CD4-positive, alpha-beta T cell treated with Interleukin-17A for 1 hour (primary cell): ENCODE data around the gene CENPO.
"Not testable (repeated sequence)": the region's sequence is repeated elsewhere in the genome, so short reads cannot be mapped to it uniquely, and the experiment has no call there.

Source experiments
- DNase-seq: peaks from one replicate; pipeline ENCODE4 v3.0.0-alpha.2; 2020

The CENPO gene

GRCh38 chr2:24824966-24825882 is 32.0 kb downstream of the CENPO start:
- DNase-seq: peak; percentile 39

GRCh38 chr2:24825883-24826772 is 32.9 kb downstream of the CENPO start:
- DNase-seq: peak; percentile 29

- DNase-seq: no peak
These were observed 33.5 kb downstream of the CENPO start for GRCh38 chr2:24826773-24827145.

GRCh38 chr2:24827321-24828237 is 34.4 kb downstream of the CENPO start:
- peak; percentile 82 for DNase-seq

GRCh38 chr2:24828238-24828996 is 35.2 kb downstream of the CENPO start:
- DNase-seq: no peak

GRCh38 chr2:24830351-24830750 is 37.1 kb downstream of the CENPO start:
- DNase-seq: no peak

- no peak for DNase-seq
These were observed 37.6 kb downstream of the CENPO start for GRCh38 chr2:24830786-24831185.

DNA sequence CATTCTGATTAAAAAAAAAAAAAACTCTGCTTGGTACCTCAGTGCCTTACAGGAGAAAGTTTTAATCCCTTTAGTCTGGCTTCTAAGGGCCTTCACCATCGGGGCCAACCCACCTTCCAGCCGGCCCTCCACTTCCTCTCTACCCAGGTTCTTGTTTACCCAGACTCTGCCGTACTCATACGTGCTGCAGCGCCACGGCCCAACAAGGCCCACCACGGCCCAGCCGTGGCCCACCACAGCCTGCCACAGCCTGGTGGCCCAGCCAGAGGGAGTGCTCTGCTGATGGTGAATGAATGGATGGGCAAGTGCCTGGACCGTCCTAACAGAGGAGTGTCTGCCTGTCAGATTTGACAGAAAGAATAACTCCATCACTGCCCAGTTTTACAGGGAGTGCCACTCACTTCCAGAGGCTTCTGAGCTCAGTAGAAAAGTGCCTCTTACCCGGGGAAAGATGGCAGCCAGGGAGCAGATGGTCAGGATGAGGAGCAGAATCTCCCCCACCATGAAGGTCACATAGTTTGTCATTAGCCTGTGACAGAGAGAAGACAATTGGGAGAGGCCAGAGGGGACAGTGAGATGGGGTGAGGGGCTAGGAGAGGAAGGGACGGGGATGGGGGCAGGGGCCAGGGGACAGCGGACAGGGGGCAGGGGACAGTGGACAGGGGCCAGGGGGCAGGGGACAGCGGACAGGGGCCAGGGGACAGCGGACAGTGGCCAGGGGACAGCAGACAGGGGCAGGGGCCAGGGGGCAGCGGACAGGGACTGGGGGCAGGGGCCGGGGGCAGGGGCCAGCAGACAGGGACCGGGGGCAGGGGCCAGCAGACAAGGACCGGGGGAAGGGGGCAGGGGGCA is 38.2 kb downstream of the CENPO start:
- DNase-seq: no peak

DNA sequence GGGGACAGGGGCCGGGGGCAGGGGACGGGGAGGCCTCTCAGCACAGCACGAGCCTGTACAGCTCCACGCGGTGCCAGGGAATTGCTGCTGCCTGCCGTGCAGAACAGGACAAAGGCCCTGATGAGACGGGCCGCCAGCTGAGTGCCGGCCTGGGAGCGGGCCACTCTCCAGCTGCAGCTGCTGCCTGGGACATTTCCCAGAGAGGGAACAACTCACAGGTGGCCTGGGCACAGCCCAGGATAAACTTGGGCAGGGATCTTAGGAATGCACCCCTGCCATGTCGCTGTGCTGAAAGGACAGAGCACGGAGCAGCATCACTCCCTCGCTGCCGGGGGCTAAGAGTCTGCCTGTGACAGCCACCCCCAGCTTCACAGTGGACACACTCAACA is 38.8 kb downstream of the CENPO start:
- no peak for DNase-seq

- DNase-seq: no peak
These were observed 39.3 kb downstream of the CENPO start for GRCh38 chr2:24832521-24832920.

GRCh38 chr2:24832931-24833701 is 39.9 kb downstream of the CENPO start:
- DNase-seq: no peak

DNA sequence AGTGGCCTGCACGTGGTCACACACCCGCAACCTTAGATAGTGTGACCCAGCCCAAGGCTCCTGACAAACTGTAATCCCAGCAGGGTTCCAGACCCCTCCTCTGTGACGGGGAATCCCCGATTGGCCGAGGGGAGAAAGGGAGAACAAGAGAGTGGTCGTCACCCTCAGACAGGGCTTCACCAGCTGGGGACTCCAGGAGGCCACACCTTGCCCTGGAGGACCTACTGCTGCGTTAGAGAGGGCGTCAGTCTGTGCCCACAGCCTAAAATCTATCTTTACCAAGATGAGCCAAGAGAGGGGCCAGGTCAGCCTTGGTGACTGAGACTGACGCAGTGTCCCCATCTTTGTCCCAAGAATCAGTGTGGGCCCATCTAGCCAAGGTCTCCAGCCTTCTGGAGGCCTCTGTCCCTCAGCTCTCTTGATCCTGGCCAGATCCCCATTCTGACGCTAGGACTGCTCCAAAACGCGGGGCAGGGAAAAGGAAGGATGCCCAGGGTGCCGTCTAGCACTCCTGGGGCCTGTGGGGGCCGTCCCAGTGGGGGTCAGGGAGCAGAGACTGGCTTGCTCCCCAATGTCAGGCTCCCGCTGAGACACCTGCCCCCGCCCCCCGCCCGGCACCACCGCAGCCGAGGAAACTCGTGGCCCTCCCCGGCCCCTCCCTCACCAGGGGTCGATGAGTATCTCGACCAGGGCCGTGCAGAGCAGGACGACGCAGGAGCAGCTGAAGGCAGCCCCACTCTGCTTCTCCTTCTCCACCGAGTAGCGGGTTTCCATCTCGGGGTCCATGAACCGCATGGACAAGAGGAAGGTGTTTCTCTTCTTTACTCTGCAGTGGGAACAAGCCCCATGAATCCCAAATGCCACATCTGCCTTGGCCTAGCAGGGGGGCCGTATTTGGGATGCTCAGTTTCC is 40.9 kb downstream of the CENPO start:
- DNase-seq: no peak

GRCh38 chr2:24834733-24835395 is 41.6 kb downstream of the CENPO start:
- no peak for DNase-seq

GRCh38 chr2:24835411-24835810 is 42.2 kb downstream of the CENPO start:
- DNase-seq: not testable (repeated sequence)

DNA sequence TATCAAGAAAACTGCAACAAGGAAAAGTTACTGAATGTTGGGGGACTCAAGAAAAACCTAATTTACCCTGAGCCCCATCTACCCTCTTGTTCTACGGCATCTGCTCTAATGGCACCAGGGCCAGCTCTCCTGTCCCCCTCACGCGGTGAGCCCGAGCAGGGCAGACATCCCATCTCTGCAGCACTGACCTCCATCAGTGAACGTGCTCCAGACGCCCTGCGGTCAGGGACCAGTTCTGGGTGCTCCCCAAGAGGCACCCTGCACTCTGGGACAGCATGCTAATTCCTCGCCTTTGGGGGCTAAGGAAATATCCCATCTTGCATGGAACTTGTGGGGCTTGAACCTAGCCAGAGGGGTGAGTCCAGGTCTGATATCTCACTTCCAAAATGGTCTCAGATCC is 43.0 kb downstream of the CENPO start:
- DNase-seq: no peak

DNA sequence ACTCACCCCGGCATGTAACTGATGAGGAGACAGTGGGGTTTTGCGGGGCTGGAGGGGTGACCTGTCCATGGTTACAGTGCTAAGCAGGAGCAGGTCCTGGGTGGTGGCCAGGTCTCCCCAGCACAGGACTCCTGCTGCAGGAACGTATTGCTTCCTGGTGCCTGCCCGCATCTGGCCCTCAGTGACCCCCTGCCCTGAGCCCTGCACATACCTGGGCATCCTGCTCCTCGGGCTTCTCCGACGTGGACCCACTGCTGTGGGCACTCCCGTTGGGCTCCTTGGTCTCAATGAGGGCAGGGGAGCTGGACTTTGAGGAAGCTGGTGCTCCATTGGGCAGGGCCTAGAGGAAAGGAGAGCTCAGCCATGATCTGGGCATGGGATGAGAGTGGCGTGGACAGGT is 43.5 kb downstream of the CENPO start:
- no peak for DNase-seq

- no peak for DNase-seq
These were observed 44.8 kb downstream of the CENPO start for GRCh38 chr2:24837996-24838513.

DNA sequence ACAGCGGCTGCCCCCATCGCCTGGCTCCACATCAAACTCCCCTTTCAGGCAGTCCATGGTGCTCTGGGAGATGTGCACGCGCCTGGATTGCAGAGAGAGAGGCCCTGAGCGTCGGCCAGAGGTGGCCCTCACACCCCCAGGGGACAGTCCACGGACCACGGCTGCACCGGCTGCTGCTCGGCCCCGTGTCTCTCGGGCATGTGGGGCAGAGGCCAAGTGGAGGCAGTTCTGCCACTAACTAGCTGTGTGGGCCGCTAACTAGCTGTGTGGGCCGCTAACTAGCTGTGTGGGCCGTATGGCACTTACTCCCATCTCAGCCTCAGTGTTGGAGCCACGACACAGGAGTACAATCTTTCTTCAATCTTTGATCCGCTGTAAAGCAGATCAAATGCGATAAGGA is 45.3 kb downstream of the CENPO start:
- no peak for DNase-seq
